Right atrium auricular region (tissue), 2 donors: ENCODE results near the gene CACHD1. TPM values are rescaled to one million over a fixed set of nuclear protein-coding genes. Genes with fewer than 3 reads are reported as not detected.
"Not testable (repeated sequence)": the region's sequence is repeated elsewhere in the genome, so short reads cannot be mapped to it uniquely, and the experiment has no call there.

Experiments used
- DNase-seq: peaks from one replicate; pipeline ENCODE4 v3.0.0-alpha.2; 2019; ENCODE audit warnings: low spot score
- H3K27ac ChIP-seq, 2 donors: fragments of 200-600 bp; sonication (generic); 1 replicate in 1 of 2; 2 replicates in 1 of 2; pipeline ENCODE4 v1.5.1; 2016 to 2019
- H3K27me3 ChIP-seq, 2 donors: fragments of 200-600 bp; sonication (generic); one replicate each; pipeline versions ENCODE4 v1.5.1 to v1.6.0; 2017 to 2019
- H3K36me3 ChIP-seq: fragments of 200-600 bp; sonication (generic); one replicate; pipeline ENCODE4 v1.5.1; 2016
- H3K4me1 ChIP-seq, 2 donors: fragments of 200-600 bp; sonication (generic); one replicate each; pipeline versions ENCODE4 v1.5.1 to v1.6.0; 2017 to 2019
- H3K4me3 ChIP-seq, 2 donors: fragments of 200-600 bp; sonication (generic); 1 replicate in 1 of 2; 2 replicates in 1 of 2; pipeline ENCODE4 v1.5.1; 2017 to 2019; ENCODE audit warnings: mild to moderate bottlenecking in 1 of 2, moderate library complexity in 1 of 2
- H3K9me3 ChIP-seq, 2 donors: fragments of 200-600 bp; sonication (generic); one replicate each; pipeline ENCODE4 v1.5.1; 2019
- CTCF ChIP-seq, 2 donors: fragments of 200-600 bp; sonication (generic); IDR thresholded peaks; one replicate each; pipeline ENCODE4 v1.5.1; 2019; ENCODE audit warnings: antibody characterized with exemption in 2 of 2
- microRNA-seq, 2 donors: library from miRNA; unstranded; fragments of <30 nt; microRNA quantifications; one replicate each; pipeline ENCODE4, GENCODE V29; 2016 to 2017; ENCODE audit warnings: borderline number of aligned reads in 2 of 2, borderline replicate concordance in 1 of 2
- total RNA-seq, 2 donors: library from RNA; depleted of rRNA; stranded (reverse); fragments of >200 nt; gene quantifications; one replicate each; pipeline ENCODE4 v1.1.0, GENCODE V29; 2016

CACHD1 gene
- total RNA-seq, 2 donors from 2014 or later = 3.1 to 8.5 TPM

GRCh38 chr1:64727861-64728260 is 257.9 kb downstream of the CACHD1 start:
- no peak for DNase-seq
- H3K27ac ChIP-seq = no peak overlapping the region
- no peaks in the 10 kb centered on the region for H3K4me1 ChIP-seq
- H3K4me3 ChIP-seq = no peak overlapping the region
- H3K36me3 ChIP-seq = no peaks in the 10 kb centered on the region
- no peaks in the 10 kb centered on the region for H3K9me3 ChIP-seq
- no peak for TF ChIP-seq CTCF (IDR thresholded peaks at IDR 0.05)
- H3K27me3 ChIP-seq = no peaks in the 10 kb centered on the region

GRCh38 chr1:64733581-64734286 is 263.8 kb downstream of the CACHD1 start:
- H3K27ac ChIP-seq = no peak overlapping the region
- H3K27me3 ChIP-seq = no peaks in the 10 kb centered on the region
- no peak overlapping the region for H3K4me3 ChIP-seq
- DNase-seq = no peak
- no peak for TF ChIP-seq CTCF (IDR thresholded peaks at IDR 0.05)
- H3K4me1 ChIP-seq = no peaks in the 10 kb centered on the region
- no peaks in the 10 kb centered on the region for H3K36me3 ChIP-seq
- H3K9me3 ChIP-seq = no peaks in the 10 kb centered on the region

GRCh38 chr1:64734287-64734652 is 264.3 kb downstream of the CACHD1 start:
- H3K27ac ChIP-seq = no peak overlapping the region
- H3K27me3 ChIP-seq = no peaks in the 10 kb centered on the region
- no peak overlapping the region for H3K4me3 ChIP-seq
- no peaks in the 10 kb centered on the region for H3K36me3 ChIP-seq
- no peak for DNase-seq
- no peak for TF ChIP-seq CTCF (IDR thresholded peaks at IDR 0.05)
- no peaks in the 10 kb centered on the region for H3K4me1 ChIP-seq
- H3K9me3 ChIP-seq = no peaks in the 10 kb centered on the region

- not testable (repeated sequence) for H3K36me3 ChIP-seq, H3K9me3 ChIP-seq, H3K4me1 ChIP-seq, H3K4me3 ChIP-seq, H3K27me3 ChIP-seq, DNase-seq, H3K27ac ChIP-seq
Observed at GRCh38 chr1:64740687-64741086, 270.8 kb downstream of the CACHD1 start.

Small RNAs within 50 kb of the gene (microRNA-seq; reads per million reads assigned to microRNA genes)
- gene MIR4794 = 0 reads per million in 2 donors
